Stimulated activated CD4-positive, alpha-beta T cell treated with anti-CD3 and anti-CD28 coated beads, Interleukin-2, amount 100 ng/mL, for 48 hours (primary cell): ENCODE results near the gene TSG101.

Experiments used
- DNase-seq, 2 donors: peaks; one replicate each; pipeline ENCODE4 v3.0.0-alpha.2; 2020

Gene TSG101

DNA sequence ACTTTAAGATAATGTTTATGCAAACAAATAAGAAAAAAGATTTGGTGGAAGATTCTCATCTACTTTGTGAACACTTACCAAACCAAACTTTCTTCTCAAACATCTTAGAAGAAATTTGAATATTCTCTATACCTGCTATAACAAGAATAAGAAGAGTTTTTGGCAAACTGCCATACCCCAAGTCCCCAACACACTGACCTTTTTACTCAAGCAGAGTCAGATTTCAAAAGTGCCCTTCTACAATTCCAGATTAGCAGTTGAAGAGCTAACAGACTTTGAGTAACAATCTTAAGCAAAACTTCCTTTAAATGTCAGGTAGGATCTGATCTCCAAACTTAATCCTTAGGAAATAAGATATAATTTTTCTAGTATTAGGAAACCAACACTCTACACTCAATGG, 33.9 kb downstream of the TSG101 start:
- DNase-seq = no peak

- no peak for DNase-seq
Observed at GRCh38 chr11:18491924-18492323, 34.8 kb downstream of the TSG101 start.

GRCh38 chr11:18490736-18491485, 35.8 kb downstream of the TSG101 start:
- no peak for DNase-seq

GRCh38 chr11:18490319-18490718, 36.4 kb downstream of the TSG101 start:
- no peak for DNase-seq

- DNase-seq = no peak
Observed at GRCh38 chr11:18485913-18486528, 40.7 kb downstream of the TSG101 start.

DNA sequence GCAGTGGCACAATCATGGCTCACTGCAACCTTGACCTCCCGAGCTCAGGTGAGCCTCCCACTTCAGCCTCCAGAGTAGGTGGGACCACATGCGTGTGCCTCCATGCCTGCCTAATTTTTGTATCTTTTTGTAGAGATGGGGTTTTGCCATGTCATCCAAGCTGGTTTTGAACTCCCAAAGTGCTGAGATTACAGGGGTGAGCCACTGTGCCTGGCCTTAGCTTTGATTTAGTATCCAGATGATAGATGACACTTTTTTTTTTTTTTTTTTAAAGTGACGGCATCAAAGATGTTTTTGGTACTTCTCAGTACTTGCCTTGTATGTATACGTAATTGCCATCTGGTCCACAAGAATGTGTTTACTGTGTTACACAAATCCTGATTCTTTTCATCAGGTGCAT, 47.7 kb downstream of the TSG101 start:
- DNase-seq = no peak

- no peak for DNase-seq
Observed at GRCh38 chr11:18472587-18472986, 54.2 kb downstream of the TSG101 start.

GRCh38 chr11:18471995-18472394, 54.7 kb downstream of the TSG101 start:
- DNase-seq = peak in 1 of 2 donors; percentile 10

- DNase-seq = no peak
Observed at GRCh38 chr11:18468961-18469360, 57.8 kb downstream of the TSG101 start.

GRCh38 chr11:18468059-18468458, 58.7 kb downstream of the TSG101 start:
- DNase-seq = no peak

GRCh38 chr11:18466402-18466801, 60.3 kb downstream of the TSG101 start:
- no peak for DNase-seq

DNA sequence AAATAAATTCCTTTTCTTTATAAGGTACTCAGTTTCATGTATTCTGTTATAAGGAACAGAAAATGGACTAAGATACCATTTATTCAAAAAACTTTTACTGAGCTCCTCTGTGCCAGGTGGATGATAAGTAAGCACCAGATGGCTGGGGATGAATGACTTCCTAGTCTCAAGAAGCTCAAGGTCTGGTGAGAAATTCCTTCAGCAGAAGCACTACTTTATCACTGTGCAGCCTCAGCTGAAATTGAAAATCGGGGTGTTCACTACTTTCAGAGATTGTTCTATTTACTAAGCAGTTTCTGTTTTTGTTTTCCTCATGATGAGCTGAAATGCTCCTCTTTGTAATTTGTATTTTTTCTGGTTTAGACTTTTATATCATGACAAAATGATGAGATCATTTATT, 63.3 kb downstream of the TSG101 start:
- no peak for DNase-seq

GRCh38 chr11:18461909-18462308, 64.8 kb downstream of the TSG101 start:
- DNase-seq = no peak

DNA sequence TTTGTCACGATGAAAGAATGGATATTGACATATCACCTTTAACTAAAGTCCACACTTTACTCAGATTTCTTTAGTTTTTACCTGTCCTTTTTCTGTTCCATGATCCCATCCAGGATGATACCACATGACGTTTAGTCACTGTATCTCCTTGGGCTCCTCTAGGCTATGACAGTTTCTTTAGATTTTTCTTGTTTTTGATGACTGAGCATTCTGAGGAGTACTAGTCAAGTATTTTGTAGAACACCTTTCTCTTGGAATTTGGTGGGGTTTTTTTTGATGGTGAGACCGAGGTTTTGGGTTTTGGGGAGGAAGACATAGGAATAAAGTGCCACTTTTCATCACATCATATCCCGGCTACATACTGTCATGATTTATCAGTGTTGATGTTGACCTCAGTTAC, 67.1 kb downstream of the TSG101 start:
- DNase-seq = no peak

- no peak for DNase-seq
Observed at GRCh38 chr11:18457450-18457849, 69.3 kb downstream of the TSG101 start.

GRCh38 chr11:18455686-18456372, 70.9 kb downstream of the TSG101 start, which contains the start of gene LDHAL6A:
Gene LDHAL6A, plus strand, starts transcription at chr11:18455856. Its CDS starts 825 bp downstream, at chr11:18456681.
- DNase-seq = no peak

DNA sequence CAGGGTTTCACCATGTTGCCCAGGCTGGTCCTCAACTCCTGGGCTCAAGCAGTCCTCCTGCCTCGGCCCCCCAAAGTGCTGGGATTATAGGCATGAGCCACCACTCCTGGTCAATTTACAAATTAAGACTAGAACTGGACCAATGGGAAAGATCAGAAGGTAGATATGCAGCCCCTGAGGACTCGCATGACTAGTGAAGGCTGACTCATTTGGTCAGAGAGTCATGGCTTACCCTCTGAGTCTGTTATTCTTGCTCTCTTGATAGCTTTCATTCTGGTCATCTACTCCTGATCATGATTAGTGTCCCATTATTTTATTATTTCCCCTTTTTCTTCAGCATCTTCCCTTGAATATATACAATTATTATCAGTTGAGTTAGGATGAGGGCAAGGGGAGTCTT, 73.8 kb downstream of the TSG101 start:
- no peak for DNase-seq

DNA sequence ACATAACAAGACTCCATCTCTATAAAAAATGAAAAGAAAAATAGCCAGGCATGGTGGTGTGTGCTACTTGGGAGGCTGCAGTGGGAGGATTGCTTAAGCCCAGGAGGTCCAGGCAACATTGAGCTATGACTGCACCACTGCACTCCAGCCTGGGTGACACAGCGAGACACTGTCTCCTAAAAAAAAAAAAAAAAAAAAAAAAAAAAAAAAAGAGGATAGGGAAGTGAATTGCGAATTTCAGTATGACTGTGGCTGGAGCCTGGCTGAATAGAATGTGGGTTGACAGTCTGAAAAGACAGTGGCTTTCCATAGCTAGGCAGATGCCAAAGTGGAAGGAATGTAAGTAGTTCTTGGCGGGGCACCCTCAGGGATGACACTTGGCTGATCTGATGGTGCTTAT, 77.5 kb downstream of the TSG101 start:
- no peak for DNase-seq

GRCh38 chr11:18438691-18439090, 88.1 kb downstream of the TSG101 start:
- DNase-seq = no peak
